Dermis blood vessel endothelial cell (primary cell): ENCODE data around the gene RTN4IP1. TPM values are rescaled to one million over a fixed set of nuclear protein-coding genes. Genes with fewer than 3 reads are reported as not detected.
"Not testable (repeated sequence)": the region's sequence is repeated elsewhere in the genome, so short reads cannot be mapped to it uniquely, and the experiment has no call there.

Experiments
- DNase-seq: peaks from one replicate; pipeline ENCODE4 v3.0.0; 2010
- total RNA-seq: library from RNA; depleted of rRNA; stranded (reverse); fragments of >200 nt; gene quantifications from 2 replicates; pipeline ENCODE4 v1.2.3, GENCODE V29; 2014

Gene RTN4IP1
- total RNA-seq, 1 donor from 2014 or later: 5.4 TPM

- no peak for DNase-seq
Observed at GRCh38 chr6:106626485-106626884, 2.8 kb downstream of the RTN4IP1 start.

- DNase-seq: no peak
Observed at GRCh38 chr6:106623039-106623438, 6.3 kb downstream of the RTN4IP1 start.

- DNase-seq: no peak
Observed at GRCh38 chr6:106622412-106622811, 6.9 kb downstream of the RTN4IP1 start.

GRCh38 chr6:106620931-106621672, 8.2 kb downstream of the RTN4IP1 start:
- DNase-seq: peak; percentile 66

- no peak for DNase-seq
Observed at GRCh38 chr6:106619223-106619622, 10.1 kb downstream of the RTN4IP1 start.

- no peak for DNase-seq
Observed at GRCh38 chr6:106618324-106618723, 11.0 kb downstream of the RTN4IP1 start.

- DNase-seq: no peak
Observed at GRCh38 chr6:106617857-106618256, 11.4 kb downstream of the RTN4IP1 start.

GRCh38 chr6:106617302-106617701, 12.0 kb downstream of the RTN4IP1 start:
- no peak for DNase-seq

- no peak for DNase-seq
Observed at GRCh38 chr6:106614592-106615257, 14.6 kb downstream of the RTN4IP1 start.

- DNase-seq: no peak
Observed at GRCh38 chr6:106614166-106614565, 15.1 kb downstream of the RTN4IP1 start.

- DNase-seq: no peak
Observed at GRCh38 chr6:106613590-106613989, 15.7 kb downstream of the RTN4IP1 start.

- no peak for DNase-seq
Observed at GRCh38 chr6:106612671-106613416, 16.5 kb downstream of the RTN4IP1 start.

GRCh38 chr6:106611030-106611429, 18.3 kb downstream of the RTN4IP1 start:
- DNase-seq: no peak

- peak; percentile 30 for DNase-seq
Observed at GRCh38 chr6:106609699-106610098, 19.6 kb downstream of the RTN4IP1 start.

GRCh38 chr6:106608080-106608668, 21.1 kb downstream of the RTN4IP1 start:
- DNase-seq: peak; percentile 78

- no peak for DNase-seq
Observed at GRCh38 chr6:106600329-106600728, 29.0 kb downstream of the RTN4IP1 start.

- DNase-seq: no peak
Observed at GRCh38 chr6:106599440-106599839, 29.9 kb downstream of the RTN4IP1 start.

GRCh38 chr6:106591111-106591825, 38.0 kb downstream of the RTN4IP1 start:
- no peak for DNase-seq

- not testable (repeated sequence) for DNase-seq
Observed at GRCh38 chr6:106588937-106589336, 40.4 kb downstream of the RTN4IP1 start.

GRCh38 chr6:106586815-106587415, 42.4 kb downstream of the RTN4IP1 start:
- DNase-seq: no peak

GRCh38 chr6:106581468-106581867, 47.8 kb downstream of the RTN4IP1 start:
- DNase-seq: no peak

GRCh38 chr6:106579281-106579680, 50.0 kb downstream of the RTN4IP1 start:
- DNase-seq: peak; percentile 62
